GM18505 (cell line): ENCODE results near the gene GAP43.
A peak's percentile ranks its signal among the peaks of the same experiment; 100 is the strongest.

Experiments
- ATAC-seq: cut with Tn5 transposase; IDR thresholded peaks from one replicate; pipeline ENCODE4 v1.9.1; 2021; ENCODE audit not compliant: unreplicated experiment
- POLR2A ChIP-seq: IDR thresholded peaks from 4 replicates; pipeline ENCODE4 v1.6.1; 2011; ENCODE audit warnings: borderline replicate concordance; ENCODE audit not compliant: insufficient read depth, insufficient read length; ENCODE audit errors: extremely low read depth

GAP43 gene

DNA sequence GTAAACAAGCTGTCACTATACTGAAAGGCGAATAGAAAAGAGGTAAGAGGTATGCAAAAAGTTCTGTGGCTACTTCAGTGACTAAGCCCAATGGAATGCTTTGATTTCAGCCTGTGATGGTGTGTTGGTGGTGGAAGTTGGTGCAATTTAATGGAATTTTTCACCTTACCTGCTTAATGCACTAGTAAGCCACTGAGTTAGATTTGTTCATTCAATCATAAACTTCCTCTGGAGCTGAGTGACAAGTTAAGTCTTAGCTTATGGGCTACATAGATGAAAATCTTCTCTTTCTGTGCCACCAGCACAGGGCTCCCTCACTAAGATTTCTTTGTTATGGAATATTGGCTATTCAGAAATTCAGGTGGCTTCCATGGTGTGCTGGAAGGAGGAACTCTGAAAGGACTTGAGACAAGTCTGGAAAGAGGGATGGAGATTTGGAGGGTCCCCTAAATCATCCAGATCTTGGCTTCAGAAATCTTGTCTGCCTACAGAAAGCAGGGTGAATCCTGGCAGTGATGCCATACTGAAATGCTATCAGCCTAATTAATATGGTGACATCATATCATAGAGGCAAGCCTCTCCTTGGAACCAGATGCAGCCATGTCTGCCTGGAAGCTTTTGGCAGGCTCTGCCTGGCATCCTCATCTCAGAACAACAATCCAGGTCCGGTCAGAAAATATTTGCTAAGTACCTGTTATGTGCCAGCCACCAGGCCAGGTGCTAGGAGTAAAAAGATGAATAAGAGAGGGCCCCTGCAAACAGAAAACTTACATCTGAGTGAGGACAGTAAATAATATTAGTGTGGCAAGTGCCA, 8.1 kb upstream of the GAP43 start:
- TF ChIP-seq POLR2A: no peak
- no peak for ATAC-seq

DNA sequence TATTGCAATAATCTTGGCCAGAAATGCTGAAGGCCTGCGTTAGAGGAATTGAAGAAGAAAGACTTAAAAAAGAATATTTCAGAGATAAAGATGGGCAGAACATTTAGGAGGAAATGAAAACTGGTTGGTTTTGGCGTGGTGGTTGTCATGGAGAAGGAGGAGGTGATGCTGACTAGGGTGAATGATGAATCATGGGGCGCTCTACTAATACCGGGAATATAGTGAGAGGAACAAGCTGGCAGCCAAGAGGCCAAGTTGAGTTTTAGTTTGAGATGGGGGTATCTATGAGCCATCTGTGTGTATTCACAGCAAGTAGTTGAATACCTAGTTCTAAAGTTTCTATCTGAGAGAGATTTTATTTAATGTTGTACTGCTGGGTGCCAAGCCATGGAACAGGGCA, 6.8 kb upstream of the GAP43 start:
- no peak for ATAC-seq

DNA sequence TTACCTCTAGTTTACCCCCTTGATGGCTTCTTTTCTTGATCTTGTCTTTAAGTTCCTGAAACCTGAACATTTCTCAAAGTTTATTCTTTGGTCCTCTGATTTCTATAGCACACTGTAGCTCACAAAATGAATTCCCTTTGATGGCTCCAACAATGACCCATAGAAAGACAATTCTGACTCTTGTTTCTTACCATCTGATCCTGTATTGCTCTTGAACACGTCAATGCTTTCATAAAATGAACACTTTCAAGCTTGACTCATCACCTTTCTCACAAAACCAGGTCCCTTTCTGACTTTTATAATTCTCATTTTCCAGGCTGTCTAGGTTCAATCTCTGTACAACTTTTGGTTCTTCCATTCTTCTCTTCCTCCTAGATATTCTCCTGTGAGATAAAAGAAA, 5.7 kb upstream of the GAP43 start:
- TF ChIP-seq POLR2A: no peak
- ATAC-seq: no peak

More for the DNA sequence above, 6.8 kb upstream of the GAP43 start:
- TF ChIP-seq POLR2A: no peak

DNA sequence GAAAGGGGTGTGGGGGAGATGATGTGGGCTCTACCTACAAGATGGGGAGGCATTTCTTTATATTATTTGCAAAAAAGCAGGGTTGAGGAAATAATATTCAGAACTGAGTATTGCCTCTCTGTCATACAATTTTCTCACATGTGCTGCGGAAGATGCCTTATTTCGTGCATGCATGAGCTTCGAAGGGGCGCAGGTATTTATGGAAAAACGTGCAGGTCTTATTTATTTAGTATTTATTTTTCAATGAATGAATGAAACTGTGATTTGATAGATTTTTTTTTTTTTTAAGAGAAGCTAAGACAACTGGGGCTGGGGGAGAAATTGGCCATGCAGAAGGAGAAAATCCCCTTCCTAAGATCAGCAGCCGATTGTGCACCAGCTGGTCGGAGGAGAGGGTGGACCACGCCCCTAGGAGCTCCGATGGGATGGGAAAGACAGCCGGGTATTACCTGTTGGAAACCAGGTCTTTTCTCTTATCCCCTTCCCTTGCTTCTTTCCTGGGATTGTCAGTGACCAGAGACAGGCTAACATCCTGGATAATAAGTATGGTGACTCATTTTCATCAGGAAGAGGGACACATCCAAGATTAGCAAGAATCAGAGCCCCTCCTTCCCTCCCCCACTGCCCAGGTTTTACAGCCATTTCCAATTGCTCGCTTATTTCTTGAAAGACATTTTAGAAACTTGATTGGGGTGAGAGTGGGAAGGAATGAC, 875 bp downstream of the GAP43 start:
- no peak for ATAC-seq
- TF ChIP-seq POLR2A: no peak

DNA sequence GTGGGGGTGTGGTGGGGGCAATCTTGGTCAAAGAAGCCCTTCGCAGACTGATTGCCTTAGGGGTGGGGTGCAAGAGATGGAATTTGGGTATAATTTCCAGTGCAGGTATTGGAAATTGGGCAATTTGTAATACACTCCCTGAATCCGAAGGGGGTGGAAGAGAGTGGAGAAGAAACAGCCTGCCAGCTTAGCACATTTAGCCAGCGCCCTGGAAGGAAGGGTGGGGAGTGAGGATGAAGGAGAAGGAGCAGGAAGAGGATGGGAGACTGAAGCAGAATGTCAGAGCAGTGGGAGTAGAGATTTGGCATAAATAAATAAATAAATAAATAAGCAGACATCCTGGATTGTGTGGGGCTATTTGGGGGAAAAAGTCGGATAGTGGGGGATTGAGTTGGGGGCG, 1.6 kb downstream of the GAP43 start:
- no peak for TF ChIP-seq POLR2A
- no peak for ATAC-seq

DNA sequence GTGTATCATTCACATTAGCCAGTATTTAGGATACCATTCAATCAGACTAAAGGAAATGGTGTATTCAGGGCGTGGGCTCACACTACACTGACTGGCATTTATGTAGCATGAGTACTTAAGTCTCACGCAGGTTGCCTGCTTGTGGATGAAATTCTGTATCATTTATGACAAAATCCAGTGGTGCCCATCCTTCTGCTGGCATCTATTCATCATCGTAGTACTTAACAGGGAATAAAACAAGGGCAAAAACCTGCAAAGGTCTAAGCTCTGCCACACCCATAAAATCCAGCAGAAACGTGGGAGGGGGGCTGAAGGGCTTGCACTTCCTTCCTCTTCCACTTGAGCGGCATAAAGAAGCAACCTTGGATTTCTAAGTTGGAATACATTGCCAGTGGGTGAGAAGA, 2.7 kb downstream of the GAP43 start:
- no peak for ATAC-seq
- TF ChIP-seq POLR2A: no peak

DNA sequence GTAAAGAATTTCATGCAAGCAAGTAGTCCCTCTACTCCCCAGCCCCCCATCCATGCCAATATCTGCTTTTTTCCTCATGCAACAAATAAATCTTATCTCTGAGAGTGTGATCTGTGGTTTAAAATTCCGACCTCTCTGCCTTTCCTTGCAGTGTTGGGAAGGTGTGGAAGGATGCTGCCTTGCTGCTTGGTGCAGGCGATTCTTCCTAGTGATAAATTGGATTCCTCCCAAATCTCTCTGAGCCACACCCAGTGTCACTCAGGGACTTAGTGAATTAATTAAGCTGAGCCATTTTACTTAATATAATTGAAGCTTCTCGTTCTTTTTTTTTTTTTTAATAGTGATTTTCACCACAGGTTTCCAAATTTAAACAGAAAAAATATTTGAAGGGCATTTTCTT, 3.4 kb downstream of the GAP43 start:
- ATAC-seq: no peak
- no peak for TF ChIP-seq POLR2A

DNA sequence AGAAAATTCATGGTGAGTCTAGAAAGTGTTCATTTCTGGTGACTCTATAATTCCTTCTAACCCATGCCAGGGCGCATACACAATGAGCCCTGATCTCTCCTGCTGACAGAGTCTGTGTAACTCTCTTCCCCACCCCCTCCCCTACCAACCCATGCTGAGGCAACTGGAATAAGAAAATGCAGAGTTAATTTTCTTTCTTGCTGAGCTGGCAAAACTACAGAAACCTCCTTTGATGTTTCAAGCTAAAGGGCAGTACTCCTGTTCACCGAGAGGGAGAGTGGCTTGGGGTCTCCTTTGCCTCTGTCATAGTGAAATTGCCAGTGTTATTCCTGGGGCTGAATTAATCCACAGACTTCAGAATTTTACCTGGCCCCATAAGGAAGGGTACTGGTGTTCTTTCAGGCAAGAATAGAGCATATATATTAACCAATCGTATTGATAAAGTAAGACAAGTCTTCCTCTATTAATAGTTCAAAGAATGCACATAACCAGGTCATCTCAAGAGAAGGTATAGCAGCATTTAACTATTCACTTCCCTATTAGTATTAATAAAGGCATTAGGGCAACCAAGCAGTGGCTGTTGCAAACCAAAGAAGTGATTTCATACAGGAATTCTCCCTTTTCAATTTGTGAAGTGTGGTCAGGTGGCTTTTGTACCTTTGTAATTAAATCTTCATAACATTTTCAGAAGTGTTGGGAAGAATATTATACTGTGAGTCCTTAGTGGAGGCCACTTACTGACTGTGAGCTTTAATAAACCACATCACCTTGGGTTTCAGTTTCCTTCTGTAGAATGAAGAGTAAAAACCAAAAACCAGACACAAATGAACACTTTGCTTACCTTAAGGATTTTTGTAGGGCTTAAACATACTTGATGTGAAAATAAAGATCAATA, 4.1 kb downstream of the GAP43 start:
- TF ChIP-seq POLR2A: no peak
- ATAC-seq: peak; percentile 80

DNA sequence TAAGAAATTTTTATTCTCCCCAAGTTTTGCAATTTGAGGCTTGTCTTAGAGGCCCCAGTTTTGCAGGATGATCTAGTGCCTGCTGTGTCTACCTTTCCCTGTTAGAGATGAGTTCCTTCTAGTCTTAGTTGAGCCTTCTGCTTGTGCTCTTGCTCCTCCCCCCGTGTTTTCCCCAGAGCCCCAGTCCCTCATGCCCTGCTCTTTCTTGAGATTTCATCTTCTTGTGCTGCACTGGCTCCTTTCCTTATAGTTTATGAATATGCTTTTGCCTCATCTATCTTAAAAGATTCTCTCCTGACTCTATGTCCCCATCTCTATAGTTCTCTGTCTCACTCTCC, 4.7 kb downstream of the GAP43 start:
- no peak for TF ChIP-seq POLR2A
- ATAC-seq: peak; percentile 43

DNA sequence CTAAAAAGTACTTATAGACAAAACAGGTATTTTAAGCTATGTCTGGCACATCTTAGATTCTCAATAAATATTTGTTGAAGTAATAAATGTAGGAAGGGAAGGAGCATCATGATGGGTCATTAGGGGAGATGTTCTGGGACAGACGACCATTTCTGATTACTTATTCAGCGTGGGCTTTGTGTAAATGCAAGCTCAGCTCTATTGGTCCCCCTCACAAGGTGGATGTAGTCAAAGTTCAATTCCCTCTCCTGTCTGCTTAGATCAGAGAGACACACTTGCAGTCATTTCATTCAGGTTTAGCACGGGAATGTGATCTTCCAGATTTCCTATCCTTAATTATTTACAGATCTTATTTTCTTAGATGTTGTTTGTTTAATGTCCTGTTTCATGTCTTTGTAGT, 7.5 kb downstream of the GAP43 start:
- no peak for TF ChIP-seq POLR2A
- ATAC-seq: no peak

DNA sequence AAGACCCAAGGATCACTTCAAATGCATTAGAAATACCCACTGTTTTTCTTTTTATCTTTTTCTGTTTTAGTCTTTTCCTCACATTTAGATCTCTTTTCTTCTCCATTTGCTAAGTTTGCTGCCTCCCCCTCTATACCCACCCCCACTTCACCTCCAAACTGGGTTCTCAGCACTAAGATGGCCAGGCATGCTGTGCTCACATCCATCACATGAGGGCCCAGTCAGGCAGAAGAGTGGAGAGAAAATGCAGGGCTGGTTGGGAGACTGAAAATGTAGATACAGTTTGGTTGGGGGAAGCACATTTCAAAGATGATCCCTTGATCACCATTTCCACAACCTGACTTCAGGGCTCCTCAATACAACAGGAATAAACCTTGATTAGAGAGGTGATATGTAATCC, 8.7 kb downstream of the GAP43 start:
- ATAC-seq: no peak
- no peak for TF ChIP-seq POLR2A

DNA sequence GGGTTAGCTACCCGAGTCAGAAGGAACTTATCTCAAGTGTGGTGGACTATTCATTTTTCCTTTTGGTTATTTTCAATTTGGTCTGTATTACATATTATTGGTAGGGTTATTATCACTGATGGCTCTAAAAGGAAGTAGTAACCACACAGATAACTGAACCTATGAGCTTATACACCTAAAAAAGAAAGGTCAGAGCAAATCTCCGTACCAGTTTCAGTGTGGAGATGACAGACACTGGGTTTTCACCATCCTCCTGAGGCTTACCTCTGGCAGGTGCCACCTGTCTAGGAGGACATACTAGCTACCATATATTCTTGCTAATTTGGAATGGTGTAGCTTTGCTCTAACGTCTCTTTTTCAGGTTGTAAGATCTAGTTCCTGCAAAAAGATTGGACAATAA, 10.2 kb downstream of the GAP43 start:
- no peak for ATAC-seq
- TF ChIP-seq POLR2A: no peak

DNA sequence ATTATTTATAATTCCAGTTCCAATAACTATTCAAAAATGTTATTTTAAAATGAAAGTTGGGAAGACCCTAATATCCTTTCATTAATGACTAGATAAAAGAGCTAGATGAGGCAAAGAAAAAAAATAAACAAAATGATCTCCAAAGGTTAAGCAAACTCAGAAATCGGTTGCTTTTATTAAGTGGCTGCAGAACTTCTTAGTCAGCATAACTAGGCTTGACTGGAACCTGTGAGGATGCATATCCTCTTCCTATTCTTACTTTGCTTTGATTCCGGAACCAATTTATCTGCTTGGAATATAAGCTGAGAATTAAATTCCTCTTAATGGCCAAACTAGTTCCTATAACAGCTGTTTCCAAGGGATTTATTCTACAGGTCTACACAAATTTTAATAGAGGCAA, 10.7 kb downstream of the GAP43 start:
- no peak for TF ChIP-seq POLR2A
- no peak for ATAC-seq

DNA sequence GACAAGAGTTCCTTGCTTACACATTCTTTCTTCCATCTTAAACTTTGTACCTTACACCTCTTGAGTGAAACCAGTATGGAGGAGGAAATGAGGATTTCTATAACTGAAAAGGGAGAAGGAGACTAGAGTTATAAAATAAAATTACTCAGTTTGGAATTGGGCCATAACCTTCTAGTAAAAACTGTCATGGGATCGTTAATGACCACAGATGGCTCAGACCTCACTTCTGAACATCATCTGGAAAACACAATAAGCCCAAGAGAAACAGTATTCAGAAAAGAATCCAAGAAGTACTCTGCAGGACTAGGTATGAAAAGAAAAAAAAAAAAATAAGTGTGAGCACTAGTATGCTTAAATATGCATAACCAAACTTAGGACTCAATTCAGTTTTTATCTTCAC, 12.1 kb downstream of the GAP43 start:
- no peak for TF ChIP-seq POLR2A
- no peak for ATAC-seq

DNA sequence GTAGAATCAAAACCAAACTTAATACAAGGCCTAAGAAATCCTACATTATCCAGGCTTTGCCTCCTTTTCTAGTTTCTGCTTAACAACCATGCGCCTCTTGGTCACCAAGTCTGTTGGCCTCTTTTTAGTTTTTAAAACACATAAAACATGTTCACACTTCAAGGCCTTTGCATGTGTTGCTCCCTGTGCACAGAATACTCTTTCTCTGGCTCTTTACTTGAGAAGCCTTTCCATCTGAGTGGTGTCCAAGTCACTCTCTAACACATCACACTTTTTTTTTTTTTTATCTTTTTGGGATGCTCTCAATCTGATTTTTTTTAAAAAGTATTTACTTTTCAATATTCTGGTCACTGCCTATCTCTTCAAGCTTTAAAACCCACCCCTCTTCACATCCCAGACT, 14.9 kb downstream of the GAP43 start:
- no peak for TF ChIP-seq POLR2A
- ATAC-seq: no peak
